ENCODE measurements around the gene NOSTRIN.

- TF ChIP-seq POLR2A (IDR thresholded peaks at IDR 0.05) (no peak), CTCF (IDR thresholded peaks at IDR 0.05) (no peak)
These were observed 655 bp downstream of the NOSTRIN start for GRCh38 chr2:168802859-168803725.

All from ovary (tissue), 3 donors.